Stimulated activated CD4-positive, alpha-beta T cell treated with anti-CD3 and anti-CD28 coated beads, Interleukin-15, amount 100 ng/mL, for 48 hours (primary cell): Measurements from ENCODE around the gene ZFP36.

Source experiments
- DNase-seq, 2 donors: peaks; one replicate each; pipeline ENCODE4 v3.0.0-alpha.2; 2020; ENCODE audit warnings: low read depth in 2 of 2

The ZFP36 gene

GRCh38 chr19:39384839-39385568 is 21.6 kb upstream of the ZFP36 start:
- DNase-seq: no peak

- no peak for DNase-seq
Observed at GRCh38 chr19:39385629-39386411, 20.8 kb upstream of the ZFP36 start.

GRCh38 chr19:39386557-39386956 is 20.1 kb upstream of the ZFP36 start:
- no peak for DNase-seq

GRCh38 chr19:39388657-39389056 is 18.0 kb upstream of the ZFP36 start:
- DNase-seq: no peak

- no peak for DNase-seq
Observed at GRCh38 chr19:39389631-39390414, 16.8 kb upstream of the ZFP36 start.

GRCh38 chr19:39390451-39390750 is 16.2 kb upstream of the ZFP36 start:
- peak in 1 of 2 donors; percentile 68 for DNase-seq

GRCh38 chr19:39390751-39391437 is 15.8 kb upstream of the ZFP36 start, which contains the start of the genes MED29 and PAF1:
Gene MED29, plus strand, starts transcription at chr19:39391378. Its CDS starts 45 bp downstream, at chr19:39391423.
Gene PAF1, minus strand, starts transcription at chr19:39391106. Its CDS starts 242 bp downstream, at chr19:39390864.
- peak; percentile 95 for DNase-seq

GRCh38 chr19:39397360-39398296 is 9.0 kb upstream of the ZFP36 start:
- DNase-seq: peak; percentile 84 to 91

- peak in 1 of 2 donors; percentile 57 for DNase-seq
Observed at GRCh38 chr19:39398297-39398864, 8.3 kb upstream of the ZFP36 start.

- no peak for DNase-seq
Observed at GRCh38 chr19:39399668-39400050, 7.0 kb upstream of the ZFP36 start.

- no peak for DNase-seq
Observed at GRCh38 chr19:39400061-39400460, 6.6 kb upstream of the ZFP36 start.

- DNase-seq: no peak
Observed at GRCh38 chr19:39401070-39401548, 5.5 kb upstream of the ZFP36 start.

- DNase-seq: peak; percentile 78 to 82
Observed at GRCh38 chr19:39401549-39402345, 4.9 kb upstream of the ZFP36 start.

GRCh38 chr19:39402346-39403300 is 4.0 kb upstream of the ZFP36 start:
- peak; percentile 80 to 82 for DNase-seq

- peak; percentile 93 to 96 for DNase-seq
Observed at GRCh38 chr19:39403331-39404312, 3.0 kb upstream of the ZFP36 start.

- DNase-seq: no peak
Observed at GRCh38 chr19:39405261-39405957, 1.2 kb upstream of the ZFP36 start.
